C4-2B (cell line): ENCODE measurements around the gene RPL26.

ENCODE experiments used
- H3K27ac ChIP-seq: fragments of 450-650 bp; 2 replicates; pipeline ENCODE4 v1.5.1; 2017
- ZFX ChIP-seq: fragments of 450-650 bp; IDR thresholded peaks from 2 replicates; pipeline ENCODE4 v1.6.1; 2017
- TF ChIP-seq, protein P1 (sequence below): fragments of 450-650 bp; conservative IDR thresholded peaks from 2 replicates; pipeline ENCODE4 v1.5.1; 2017; ENCODE audit warnings: mild to moderate bottlenecking

The RPL26 gene

GRCh38 chr17:8362651-8363332 is 20.2 kb downstream of the RPL26 start:
- TF ChIP-seq ZFX: no peak
- TF ChIP-seq, protein P1, sequence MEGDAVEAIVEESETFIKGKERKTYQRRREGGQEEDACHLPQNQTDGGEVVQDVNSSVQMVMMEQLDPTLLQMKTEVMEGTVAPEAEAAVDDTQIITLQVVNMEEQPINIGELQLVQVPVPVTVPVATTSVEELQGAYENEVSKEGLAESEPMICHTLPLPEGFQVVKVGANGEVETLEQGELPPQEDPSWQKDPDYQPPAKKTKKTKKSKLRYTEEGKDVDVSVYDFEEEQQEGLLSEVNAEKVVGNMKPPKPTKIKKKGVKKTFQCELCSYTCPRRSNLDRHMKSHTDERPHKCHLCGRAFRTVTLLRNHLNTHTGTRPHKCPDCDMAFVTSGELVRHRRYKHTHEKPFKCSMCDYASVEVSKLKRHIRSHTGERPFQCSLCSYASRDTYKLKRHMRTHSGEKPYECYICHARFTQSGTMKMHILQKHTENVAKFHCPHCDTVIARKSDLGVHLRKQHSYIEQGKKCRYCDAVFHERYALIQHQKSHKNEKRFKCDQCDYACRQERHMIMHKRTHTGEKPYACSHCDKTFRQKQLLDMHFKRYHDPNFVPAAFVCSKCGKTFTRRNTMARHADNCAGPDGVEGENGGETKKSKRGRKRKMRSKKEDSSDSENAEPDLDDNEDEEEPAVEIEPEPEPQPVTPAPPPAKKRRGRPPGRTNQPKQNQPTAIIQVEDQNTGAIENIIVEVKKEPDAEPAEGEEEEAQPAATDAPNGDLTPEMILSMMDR: no peak
- H3K27ac ChIP-seq: no peak overlapping the region

DNA sequence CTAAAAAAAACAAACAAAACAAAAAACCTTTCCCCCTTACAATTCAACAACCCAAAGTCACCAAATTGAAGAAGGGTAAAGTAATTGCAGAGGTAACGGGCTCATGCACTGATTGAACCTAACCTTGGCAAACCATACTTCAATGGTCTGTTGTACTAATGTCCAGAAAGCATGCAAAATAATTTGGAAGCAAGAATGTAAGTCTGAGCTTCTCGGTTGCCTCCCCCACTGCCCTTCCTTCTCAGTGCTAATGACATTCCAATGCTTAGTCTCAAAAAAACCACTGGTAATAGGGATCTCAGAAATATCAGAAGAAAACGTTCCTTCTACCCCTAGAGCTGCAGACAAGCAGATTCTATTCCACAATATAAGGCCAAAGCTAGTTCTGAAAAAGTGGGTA is 22.2 kb downstream of the RPL26 start:
- peak overlapping the region; percentile 46; the same call in 1 of the 2 replicates for H3K27ac ChIP-seq
- TF ChIP-seq, protein P1: no peak
- TF ChIP-seq ZFX: no peak

GRCh38 chr17:8360260-8360659 is 22.7 kb downstream of the RPL26 start:
- no peak for TF ChIP-seq ZFX
- TF ChIP-seq, protein P1: no peak
- no peak overlapping the region for H3K27ac ChIP-seq

- TF ChIP-seq ZFX: no peak
- TF ChIP-seq, protein P1: no peak
- H3K27ac ChIP-seq: peak overlapping the region; percentile 52
Observed at GRCh38 chr17:8359769-8360168, 23.2 kb downstream of the RPL26 start.

DNA sequence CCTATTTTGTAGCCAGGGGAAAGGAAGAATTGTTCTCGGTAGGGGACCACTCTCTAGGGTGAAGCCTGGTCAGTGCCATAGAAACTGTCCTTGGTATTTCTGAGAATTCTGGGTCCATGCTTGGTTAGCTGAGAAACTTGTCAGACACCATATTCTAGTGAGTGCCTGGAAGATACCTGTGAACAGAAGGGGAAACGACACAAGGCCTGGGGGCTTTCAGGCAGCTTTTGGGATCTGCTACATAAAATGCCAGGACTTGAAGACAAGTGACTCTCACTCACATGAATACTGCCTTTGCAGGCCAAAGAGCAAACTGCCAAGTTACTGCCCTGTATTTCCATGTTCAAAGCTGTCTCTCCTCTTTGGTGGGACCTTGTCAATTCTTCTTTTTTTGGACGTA is 25.1 kb downstream of the RPL26 start:
- no peak overlapping the region for H3K27ac ChIP-seq
- TF ChIP-seq ZFX: no peak
- TF ChIP-seq, protein P1: no peak

DNA sequence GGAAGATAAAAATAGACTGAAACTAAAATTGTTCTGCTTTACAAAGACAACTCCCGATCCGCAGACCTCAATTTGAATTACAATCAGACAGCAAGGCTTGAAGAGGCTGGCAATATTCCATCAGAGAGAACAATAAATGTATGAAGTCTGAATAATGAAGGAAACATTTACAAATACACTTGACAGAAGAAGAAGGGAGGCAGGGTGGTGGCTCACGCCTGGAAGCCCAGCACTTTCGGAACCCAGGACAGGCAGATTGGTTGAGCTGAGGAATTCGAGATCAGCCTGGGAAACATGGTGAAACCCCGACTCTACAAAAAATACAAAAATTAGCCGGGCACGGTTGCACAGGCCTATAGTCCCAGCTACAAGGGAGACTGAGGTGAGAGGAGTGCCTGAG is 28.8 kb downstream of the RPL26 start:
- no peak overlapping the region for H3K27ac ChIP-seq
- TF ChIP-seq, protein P1: no peak
- TF ChIP-seq ZFX: no peak

- no peak overlapping the region for H3K27ac ChIP-seq
- TF ChIP-seq, protein P1: no peak
- TF ChIP-seq ZFX: no peak
Observed at GRCh38 chr17:8353736-8354135, 29.3 kb downstream of the RPL26 start.
